Trophoblast cell (in vitro differentiated cells and primary cell): Measurements from ENCODE around the gene MYCL.

Experiments used
- DNase-seq, 2 donors: peaks; one replicate each; pipeline ENCODE4 v3.0.0-alpha.2; 2016
- H2AFZ ChIP-seq: 2 replicates; pipeline ENCODE4 v1.6.1; 2013; ENCODE audit warnings: low read length, moderate library complexity, mild to moderate bottlenecking; ENCODE audit not compliant: insufficient read depth, poor library complexity
- H2AK5ac ChIP-seq: 2 replicates; pipeline ENCODE4 v1.6.1; 2013; ENCODE audit warnings: mild to moderate bottlenecking, low read length
- H2BK120ac ChIP-seq: 2 replicates; pipeline ENCODE4 v1.6.1; 2013; ENCODE audit warnings: low read length, mild to moderate bottlenecking, moderate library complexity; ENCODE audit not compliant: insufficient read depth, poor library complexity
- H2BK12ac ChIP-seq: 2 replicates; pipeline ENCODE4 v1.6.1; 2013; ENCODE audit warnings: mild to moderate bottlenecking, low read length, moderate library complexity
- H2BK5ac ChIP-seq: 2 replicates; pipeline ENCODE4 v1.6.1; 2013; ENCODE audit warnings: low read length, low read depth, moderate library complexity, mild to moderate bottlenecking; ENCODE audit not compliant: poor library complexity
- H3K14ac ChIP-seq: 2 replicates; pipeline ENCODE4 v1.6.1; 2013; ENCODE audit warnings: mild to moderate bottlenecking, low read length
- H3K18ac ChIP-seq: 2 replicates; pipeline ENCODE4 v1.6.1; 2013; ENCODE audit warnings: mild to moderate bottlenecking, low read length
- H3K23ac ChIP-seq: 2 replicates; pipeline ENCODE4 v1.6.1; 2013; ENCODE audit warnings: low read length
- H3K27ac ChIP-seq: 2 replicates; pipeline ENCODE4 v1.5.1; 2013; ENCODE audit warnings: low read depth, mild to moderate bottlenecking, inconsistent platforms, low read length, moderate library complexity
- H3K27me3 ChIP-seq: 2 replicates; pipeline ENCODE4 v1.6.1; 2013; ENCODE audit warnings: inconsistent platforms, mild to moderate bottlenecking, low read length, moderate library complexity; ENCODE audit not compliant: insufficient read depth
- H3K36me3 ChIP-seq, 2 experiments: 1 replicate in 1 of 2; 2 replicates in 1 of 2; pipeline ENCODE4 v1.6.1; 2013; ENCODE audit warnings: low read length in 2 of 2, mild to moderate bottlenecking in 2 of 2, moderate library complexity in 1 of 2; ENCODE audit not compliant: insufficient read depth in 2 of 2, control insufficient read depth in 1 of 2
- H3K4ac ChIP-seq: 2 replicates; pipeline ENCODE4 v1.6.1; 2013; ENCODE audit warnings: low read depth, mild to moderate bottlenecking, low read length, moderate library complexity
- H3K4me1 ChIP-seq, 2 experiments: 1 replicate in 1 of 2; 2 replicates in 1 of 2; pipeline ENCODE4 v1.6.1; 2013; ENCODE audit warnings: low read length in 2 of 2, mild to moderate bottlenecking in 2 of 2, moderate library complexity in 1 of 2; ENCODE audit not compliant: insufficient read depth in 2 of 2, control insufficient read depth in 1 of 2
- H3K4me2 ChIP-seq: 2 replicates; pipeline ENCODE4 v1.6.1; 2013; ENCODE audit warnings: inconsistent platforms, mild to moderate bottlenecking, low read length, moderate library complexity
- H3K4me3 ChIP-seq: 2 replicates; pipeline ENCODE4 v1.5.1; 2013; ENCODE audit warnings: mild to moderate bottlenecking, low read depth, low read length, inconsistent platforms
- H3K79me1 ChIP-seq: one replicate; pipeline ENCODE4 v1.6.1; 2013; ENCODE audit warnings: low read length
- H3K79me2 ChIP-seq: 2 replicates; pipeline ENCODE4 v1.6.1; 2013; ENCODE audit warnings: low read length, mild to moderate bottlenecking; ENCODE audit not compliant: control insufficient read depth, insufficient read depth, poor library complexity
- H3K9ac ChIP-seq: 2 replicates; pipeline ENCODE4 v1.6.1; 2013; ENCODE audit warnings: mild to moderate bottlenecking, low read length
- H3K9me3 ChIP-seq: 2 replicates; pipeline ENCODE4 v1.6.1; 2013; ENCODE audit warnings: low read depth, mild to moderate bottlenecking, control low read depth, inconsistent platforms, low read length; ENCODE audit not compliant: insufficient read depth
- H4K12ac ChIP-seq: 2 replicates; pipeline ENCODE4 v1.6.1; 2013; ENCODE audit warnings: low read depth, mild to moderate bottlenecking, low read length, moderate library complexity
- H4K8ac ChIP-seq: 2 replicates; pipeline ENCODE4 v1.6.1; 2013; ENCODE audit warnings: low read depth, mild to moderate bottlenecking, low read length, moderate library complexity
- H4K91ac ChIP-seq: one replicate; pipeline ENCODE4 v1.6.1; 2013; ENCODE audit warnings: low read depth, mild to moderate bottlenecking, low read length, moderate library complexity
- WGBS: extraction: QIAGEN DNeasy Blood & Tissue Kit; methylation state at CpG from one replicate; pipeline ENCODE4 v1.1.7; 2013; ENCODE audit warnings: missing lambda C conversion rate; ENCODE audit not compliant: insufficient read length, insufficient coverage; ENCODE audit errors: extremely low coverage; 5-methylcytosine and 5-hydroxymethylcytosine counted together

Gene MYCL

DNA sequence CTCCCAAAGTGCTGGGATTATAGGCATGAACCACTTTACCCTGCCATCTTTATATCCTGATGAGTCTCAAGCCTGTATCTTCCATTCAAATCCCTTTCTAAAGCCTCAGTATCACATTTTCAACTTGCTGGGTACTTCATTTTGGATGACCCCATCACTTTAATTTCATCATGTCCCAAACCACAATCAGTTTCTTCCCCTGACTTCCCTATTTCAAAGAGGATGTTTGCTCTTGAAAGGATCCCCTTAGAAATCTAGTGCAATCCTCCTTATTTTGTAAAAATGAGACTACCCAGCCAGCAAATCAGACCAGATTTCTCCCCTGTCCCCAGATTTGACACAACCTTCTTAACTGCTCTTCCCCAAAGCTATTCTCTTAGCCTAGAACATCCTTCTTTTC, 11.4 kb downstream of the MYCL start:
- Histone ChIP-seq H3K9me3 (no peaks in the 10 kb centered on the region), H3K4me2 (no peak overlapping the region), H3K4me1 (peaks cover 8 to 9% of the 10 kb centered on the region in 2 experiments), H2BK120ac (no peak overlapping the region), H4K12ac (no peak overlapping the region), H3K18ac (no peak overlapping the region), H3K9ac (no peak overlapping the region), H2BK12ac (no peak overlapping the region), H3K23ac (no peak overlapping the region), H3K4ac (no peak overlapping the region), H4K8ac (no peak overlapping the region), H2AFZ (no peak overlapping the region), H3K14ac (no peak overlapping the region), H3K79me1 (peaks cover 5% of the 10 kb centered on the region), H4K91ac (no peak overlapping the region), H2AK5ac (no peak overlapping the region), H3K4me3 (no peak overlapping the region), H3K27ac (no peak overlapping the region), H3K27me3 (no peaks in the 10 kb centered on the region), H3K36me3 (no peaks in the 10 kb centered on the region), H3K79me2 (no peaks in the 10 kb centered on the region), H2BK5ac (no peak overlapping the region)
- no peak for DNase-seq

DNA sequence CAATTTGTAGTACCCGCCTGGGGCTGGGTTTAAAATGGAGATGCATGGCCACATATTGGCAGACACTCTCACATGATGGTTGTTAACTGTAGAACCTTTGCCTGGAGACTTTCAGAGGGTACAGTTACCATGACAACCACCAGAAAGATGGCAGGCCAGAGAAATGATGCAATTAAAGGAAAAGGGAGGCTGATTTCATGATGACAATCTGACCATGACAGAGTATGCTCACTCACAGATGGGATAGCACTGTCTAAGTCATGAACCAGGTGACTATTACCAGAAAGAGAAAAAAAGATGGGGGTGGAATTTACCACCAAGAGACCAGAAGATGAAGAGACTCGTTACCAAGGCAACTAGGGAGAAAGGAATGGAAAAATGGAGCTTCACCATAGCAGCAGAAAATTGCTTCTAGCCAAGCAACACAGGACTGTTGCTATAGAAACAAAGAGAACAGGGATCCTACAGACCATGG, 14.9 kb downstream of the MYCL start:
- H2BK5ac ChIP-seq, result no peak overlapping the region
- no peaks in the 10 kb centered on the region for H3K27me3 ChIP-seq
- no peaks in the 10 kb centered on the region for H3K9me3 ChIP-seq
- peaks cover 4% of the 10 kb centered on the region for H3K79me1 ChIP-seq
- no peak overlapping the region for H3K18ac ChIP-seq
- no peak overlapping the region for H4K8ac ChIP-seq
- no peaks in the 10 kb centered on the region for H3K36me3 ChIP-seq
- H2BK12ac ChIP-seq, result no peak overlapping the region
- H2AFZ ChIP-seq, result no peak overlapping the region
- H2AK5ac ChIP-seq, result no peak overlapping the region
- H3K79me2 ChIP-seq, result peaks cover 6% of the 10 kb centered on the region
- no peak overlapping the region for H3K23ac ChIP-seq
- no peak overlapping the region for H3K4ac ChIP-seq
- no peak overlapping the region for H3K14ac ChIP-seq
- no CpG with 5 or more reads among the region's 2 CpGs for WGBS
- H3K4me3 ChIP-seq, result no peak overlapping the region
- H2BK120ac ChIP-seq, result no peak overlapping the region
- H3K4me2 ChIP-seq, result no peak overlapping the region
- H4K12ac ChIP-seq, result no peak overlapping the region
- H3K4me1 ChIP-seq, result peaks cover 5 to 8% of the 10 kb centered on the region in 2 experiments
- no peak overlapping the region for H3K27ac ChIP-seq
- H4K91ac ChIP-seq, result no peak overlapping the region
- no peak overlapping the region for H3K9ac ChIP-seq
- DNase-seq, result peak; percentile 55 to 95

DNA sequence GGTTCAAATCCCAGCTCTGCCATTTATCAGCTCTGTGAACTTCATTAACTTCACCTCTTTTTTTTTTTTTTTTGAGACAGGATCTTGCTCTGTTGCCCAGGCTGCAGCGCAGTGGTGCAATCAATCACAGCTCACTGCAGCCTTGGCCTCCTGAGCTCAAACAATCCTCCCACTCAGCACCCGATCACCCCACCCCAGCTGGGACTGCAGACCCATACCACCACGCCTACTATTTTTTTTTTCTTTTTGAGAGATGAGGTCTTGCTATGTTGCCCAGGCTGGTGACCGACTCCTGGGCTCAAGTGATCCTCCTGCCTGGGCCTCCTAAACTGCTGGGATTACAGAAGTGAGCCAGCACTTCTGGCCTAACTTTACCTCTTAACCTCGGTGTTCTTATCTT, 16.2 kb downstream of the MYCL start:
- H3K23ac ChIP-seq, result no peak overlapping the region
- no peak overlapping the region for H3K4me2 ChIP-seq
- H4K12ac ChIP-seq, result no peak overlapping the region
- H2BK12ac ChIP-seq, result no peak overlapping the region
- no peak overlapping the region for H3K4ac ChIP-seq
- H2BK5ac ChIP-seq, result no peak overlapping the region
- WGBS, result no CpG with 5 or more reads among the region's 5 CpGs
- H2AFZ ChIP-seq, result no peak overlapping the region
- H2AK5ac ChIP-seq, result no peak overlapping the region
- H3K4me3 ChIP-seq, result no peak overlapping the region
- H3K4me1 ChIP-seq, result peaks cover 5 to 8% of the 10 kb centered on the region in 2 experiments
- DNase-seq, result peak in 1 of 2 donors; percentile 11
- H3K9me3 ChIP-seq, result no peaks in the 10 kb centered on the region
- no peak overlapping the region for H3K9ac ChIP-seq
- H3K18ac ChIP-seq, result no peak overlapping the region
- H3K27ac ChIP-seq, result no peak overlapping the region
- no peak overlapping the region for H3K14ac ChIP-seq
- no peaks in the 10 kb centered on the region for H3K27me3 ChIP-seq
- peaks cover 4% of the 10 kb centered on the region for H3K79me1 ChIP-seq
- no peak overlapping the region for H4K8ac ChIP-seq
- peaks cover 6% of the 10 kb centered on the region for H3K79me2 ChIP-seq
- no peak overlapping the region for H4K91ac ChIP-seq
- no peaks in the 10 kb centered on the region for H3K36me3 ChIP-seq
- no peak overlapping the region for H2BK120ac ChIP-seq

GRCh38 chr1:39882152-39882551, 19.6 kb downstream of the MYCL start:
- no peak overlapping the region for H3K23ac ChIP-seq
- no peak overlapping the region for H2BK120ac ChIP-seq
- no peak overlapping the region for H4K91ac ChIP-seq
- no peak overlapping the region for H3K27ac ChIP-seq
- peaks cover 6% of the 10 kb centered on the region for H3K79me2 ChIP-seq
- no peak overlapping the region for H3K14ac ChIP-seq
- no peaks in the 10 kb centered on the region for H3K36me3 ChIP-seq
- H3K4me2 ChIP-seq, result peak overlapping the region; percentile 81
- H2BK12ac ChIP-seq, result no peak overlapping the region
- WGBS, result no CpG with 5 or more reads among the region's 2 CpGs
- no peaks in the 10 kb centered on the region for H3K27me3 ChIP-seq
- no peak overlapping the region for H3K4me3 ChIP-seq
- H4K8ac ChIP-seq, result no peak overlapping the region
- H3K4ac ChIP-seq, result peak overlapping the region; percentile 43
- H3K4me1 ChIP-seq, result peaks cover 5 to 10% of the 10 kb centered on the region in 2 experiments
- DNase-seq, result no peak
- H2AK5ac ChIP-seq, result no peak overlapping the region
- no peak overlapping the region for H3K18ac ChIP-seq
- H2BK5ac ChIP-seq, result no peak overlapping the region
- H2AFZ ChIP-seq, result no peak overlapping the region
- peaks cover 4% of the 10 kb centered on the region for H3K79me1 ChIP-seq
- no peak overlapping the region for H3K9ac ChIP-seq
- H4K12ac ChIP-seq, result no peak overlapping the region
- H3K9me3 ChIP-seq, result no peaks in the 10 kb centered on the region
